Measurements from ENCODE around the gene TBC1D2B. TPM values are rescaled to one million over a fixed set of nuclear protein-coding genes. Genes with fewer than 3 reads are reported as not detected.

The TBC1D2B gene
- total RNA-seq, 1 experiment from 2014 or later, result 17.6 TPM

DNA sequence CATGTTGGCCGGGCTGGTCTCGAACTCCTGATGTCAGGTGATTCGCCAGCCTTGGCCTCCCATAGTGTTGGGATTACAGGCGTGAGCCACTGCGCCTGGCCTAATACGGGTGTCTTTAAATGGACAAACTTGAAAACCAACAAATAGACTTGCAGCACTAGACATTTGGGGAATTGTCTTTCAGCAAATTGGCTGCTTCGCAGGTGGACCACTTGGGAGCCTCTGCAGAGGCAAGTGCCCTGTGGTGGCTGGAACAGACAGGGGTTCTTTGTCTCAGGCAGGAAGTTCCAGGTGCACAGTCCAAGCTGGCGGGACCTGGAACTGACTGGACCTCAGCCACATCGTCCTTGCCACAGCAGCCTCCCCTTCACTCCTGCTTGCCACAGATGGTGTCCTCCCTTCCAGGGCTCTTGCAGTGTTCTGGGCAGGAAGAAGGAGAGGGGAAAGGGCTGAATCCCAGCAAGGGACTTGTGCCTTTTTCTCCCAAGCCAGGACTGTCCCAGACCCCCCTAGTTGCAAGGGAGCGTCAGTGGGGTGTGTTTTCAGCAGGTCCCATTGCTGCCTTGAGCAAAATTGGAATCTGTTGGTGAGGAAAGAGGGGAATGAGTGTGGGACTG is 94.3 kb downstream of the TBC1D2B start:
- Mint-ChIP-seq H3K36me3 (ENCODE audit: insufficient read depth in 1 of 3, low read depth in 3 of 3) (no peaks in the 10 kb centered on the region), H3K4me3 (peak overlapping the region in 1 of 2 experiments; percentile 49; a peak in 1 of 5 replicates), H3K9me3 (no peaks in the 10 kb centered on the region; a peak in 1 of 5 replicates), H3K4me1 (peaks cover 8 to 18% of the 10 kb centered on the region in 2 experiments), H3K27me3 (ENCODE audit: low read depth) (peaks cover 2% of the 10 kb centered on the region), H3K27ac (no peak overlapping the region)
- Histone ChIP-seq H2BK20ac (ENCODE audit: low read depth, low read length, poor library complexity, severe bottlenecking) (no peak overlapping the region), H4K91ac (ENCODE audit: insufficient read length, low read depth, low read length) (no peak overlapping the region), H3K14ac (ENCODE audit: insufficient read depth, low read length) (no peak overlapping the region), H3K23ac (ENCODE audit: insufficient read length, low read depth, low read length) (no peak overlapping the region), H3K18ac (ENCODE audit: insufficient read length, low read depth, low read length) (no peak overlapping the region), H3K27me3 (ENCODE audit: insufficient read depth, low read length) (no peaks in the 10 kb centered on the region), H3K79me1 (ENCODE audit: insufficient read depth, low read depth, low read length, poor library complexity, severe bottlenecking) (no peaks in the 10 kb centered on the region), H4K8ac (replicated peaks; ENCODE audit: insufficient read length, low read depth, low read length) (no peak overlapping the region), H3K56ac (ENCODE audit: insufficient read length, low read depth, low read length) (no peak overlapping the region), H2AFZ (ENCODE audit: low read length) (no peak overlapping the region), H2BK5ac (ENCODE audit: insufficient read length, low read length) (no peak overlapping the region), H3K4me2 (ENCODE audit: insufficient read depth, insufficient read length, low read length) (no peak overlapping the region), H2BK120ac (ENCODE audit: low read depth, low read length, poor library complexity, severe bottlenecking) (no peak overlapping the region), H3K9me3 (ENCODE audit: control insufficient read depth, low read depth, low read length) (no peaks in the 10 kb centered on the region), H2BK15ac (ENCODE audit: low read depth, low read length) (no peak overlapping the region), H3K79me2 (ENCODE audit: insufficient read depth, low read length) (no peaks in the 10 kb centered on the region), H2BK12ac (ENCODE audit: insufficient read length, low read depth, low read length) (no peak overlapping the region), H3T11ph (ENCODE audit: low read length) (no peak overlapping the region), H4K5ac (ENCODE audit: insufficient read length, low read depth, low read length) (no peak overlapping the region), H3K4me1 (ENCODE audit: insufficient read depth, low read length) (no peaks in the 10 kb centered on the region; the same call in 1 of the 2 replicates), H2AK5ac (ENCODE audit: insufficient read length, low read length) (no peak overlapping the region), H4K20me1 (ENCODE audit: control insufficient read depth, insufficient read depth, insufficient read length) (no peaks in the 10 kb centered on the region), H3K23me2 (ENCODE audit: insufficient read length, low read depth, low read length, poor library complexity, severe bottlenecking) (no peaks in the 10 kb centered on the region), H3K9ac (ENCODE audit: extremely low read depth, insufficient read length, low read length) (no peak overlapping the region), H3K4ac (ENCODE audit: low read depth, low read length) (no peak overlapping the region), H3K27ac (ENCODE audit: insufficient read length, low read depth, low read length) (no peak overlapping the region)
- TF ChIP-seq, protein P1, sequence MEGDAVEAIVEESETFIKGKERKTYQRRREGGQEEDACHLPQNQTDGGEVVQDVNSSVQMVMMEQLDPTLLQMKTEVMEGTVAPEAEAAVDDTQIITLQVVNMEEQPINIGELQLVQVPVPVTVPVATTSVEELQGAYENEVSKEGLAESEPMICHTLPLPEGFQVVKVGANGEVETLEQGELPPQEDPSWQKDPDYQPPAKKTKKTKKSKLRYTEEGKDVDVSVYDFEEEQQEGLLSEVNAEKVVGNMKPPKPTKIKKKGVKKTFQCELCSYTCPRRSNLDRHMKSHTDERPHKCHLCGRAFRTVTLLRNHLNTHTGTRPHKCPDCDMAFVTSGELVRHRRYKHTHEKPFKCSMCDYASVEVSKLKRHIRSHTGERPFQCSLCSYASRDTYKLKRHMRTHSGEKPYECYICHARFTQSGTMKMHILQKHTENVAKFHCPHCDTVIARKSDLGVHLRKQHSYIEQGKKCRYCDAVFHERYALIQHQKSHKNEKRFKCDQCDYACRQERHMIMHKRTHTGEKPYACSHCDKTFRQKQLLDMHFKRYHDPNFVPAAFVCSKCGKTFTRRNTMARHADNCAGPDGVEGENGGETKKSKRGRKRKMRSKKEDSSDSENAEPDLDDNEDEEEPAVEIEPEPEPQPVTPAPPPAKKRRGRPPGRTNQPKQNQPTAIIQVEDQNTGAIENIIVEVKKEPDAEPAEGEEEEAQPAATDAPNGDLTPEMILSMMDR (conservative IDR thresholded peaks at IDR 0.05), result no peak
- no CpG with 5 or more reads among the region's 10 CpGs for WGBS (ENCODE audit: extremely low coverage, insufficient read length, low lambda C conversion rate)
- no peak for DNase-seq

Data from H9 (cell line).